Measurements from ENCODE around the gene STEAP4.
"Not testable (repeated sequence)": the region's sequence is repeated elsewhere in the genome, so short reads cannot be mapped to it uniquely, and the experiment has no call there.

The STEAP4 gene

DNA sequence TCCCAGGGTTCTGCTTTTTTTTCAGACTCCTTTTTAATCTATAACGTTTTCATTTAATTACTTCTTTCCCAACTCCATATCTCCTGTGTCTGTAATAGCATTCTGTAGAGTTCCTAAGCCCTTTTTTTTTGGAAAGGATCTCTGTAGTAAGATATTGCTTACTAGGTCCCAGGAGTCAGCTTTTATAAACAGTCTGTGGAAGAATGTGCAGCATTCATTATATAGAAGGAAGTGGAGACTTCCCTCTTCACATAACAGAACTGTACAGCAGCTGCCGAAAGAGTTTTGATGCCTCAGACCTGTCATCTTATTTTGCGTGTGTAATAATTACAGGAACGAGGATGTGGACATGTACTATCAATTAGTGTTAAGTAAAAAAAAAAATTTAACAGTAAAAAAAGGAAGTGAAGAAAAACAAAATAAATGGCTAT is 7.4 kb upstream of the STEAP4 start:
- no peak for DNase-seq (ENCODE audit: low read depth in 2 of 2, low spot score in 1 of 2)

DNA sequence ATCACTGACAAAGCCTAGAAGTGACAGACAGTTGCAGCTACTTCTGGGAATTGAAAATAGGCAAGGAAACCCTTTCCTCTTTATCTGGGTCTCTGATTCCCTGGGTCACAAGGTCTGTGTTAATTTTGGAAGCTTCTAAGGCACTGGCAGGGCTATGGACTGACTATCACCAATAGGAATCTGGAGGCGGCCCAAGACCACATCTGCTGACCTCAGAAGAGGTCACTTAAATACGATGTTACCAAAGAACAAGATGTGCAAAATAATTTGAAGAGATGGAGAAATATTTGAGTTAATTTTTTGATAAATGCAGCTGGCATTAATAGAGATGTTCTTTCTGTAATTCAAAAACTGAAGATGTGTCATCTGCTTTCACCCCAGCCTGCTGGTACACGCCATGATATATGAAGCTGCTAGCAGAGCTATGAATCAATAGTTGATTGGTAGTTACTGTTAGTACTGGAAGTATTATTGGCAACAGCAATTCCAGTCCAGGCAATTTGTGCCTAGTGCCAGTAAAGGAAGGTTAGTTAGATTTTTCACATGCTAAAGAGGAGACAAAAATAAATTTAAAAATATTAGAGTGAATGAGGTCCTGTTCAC is 5.5 kb upstream of the STEAP4 start:
- no peak for DNase-seq (ENCODE audit: low read depth in 2 of 2, low spot score in 1 of 2)

DNA sequence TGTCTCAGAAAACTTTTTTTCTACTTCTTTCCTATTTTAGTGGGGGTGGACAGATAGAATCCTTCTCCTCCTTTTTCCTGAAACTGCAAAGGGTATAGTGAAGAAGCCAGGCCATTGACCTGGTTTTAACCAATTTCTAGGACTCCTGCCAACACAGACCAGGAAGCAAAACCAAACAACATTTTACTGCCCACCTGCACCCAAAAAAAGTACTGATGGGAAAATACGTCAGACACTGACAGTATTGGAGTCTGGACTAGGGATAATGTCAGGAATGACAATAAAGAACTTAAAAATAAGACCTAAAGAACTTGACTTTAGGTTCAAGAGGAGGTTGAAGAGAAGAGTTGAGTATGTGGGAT is 5.0 kb upstream of the STEAP4 start:
- no peak for DNase-seq (ENCODE audit: low read depth in 2 of 2, low spot score in 1 of 2)

GRCh38 chr7:88310956-88311674 is 4.4 kb upstream of the STEAP4 start:
- no peak for DNase-seq (ENCODE audit: low read depth in 2 of 2, low spot score in 1 of 2)

DNA sequence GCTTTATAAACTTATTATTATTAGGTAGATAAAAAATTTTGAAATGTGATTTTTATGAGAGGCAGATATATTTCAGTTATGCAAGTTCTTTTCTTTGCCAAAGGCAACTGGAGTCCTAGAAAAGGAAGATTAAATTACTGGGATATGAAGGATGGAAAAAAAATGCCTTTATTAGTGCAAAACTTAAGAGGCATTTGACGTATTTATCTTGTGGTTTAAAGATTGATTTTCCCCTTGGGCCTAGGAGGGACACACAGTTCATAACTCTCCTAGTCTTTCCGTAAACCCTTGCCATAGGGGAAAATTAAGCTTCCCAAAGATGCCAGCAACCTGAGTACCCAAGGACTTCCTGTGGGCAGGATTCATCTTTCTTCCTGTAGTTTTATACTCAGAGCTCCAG is 3.1 kb upstream of the STEAP4 start:
- no peak for DNase-seq (ENCODE audit: low read depth in 2 of 2, low spot score in 1 of 2)

DNA sequence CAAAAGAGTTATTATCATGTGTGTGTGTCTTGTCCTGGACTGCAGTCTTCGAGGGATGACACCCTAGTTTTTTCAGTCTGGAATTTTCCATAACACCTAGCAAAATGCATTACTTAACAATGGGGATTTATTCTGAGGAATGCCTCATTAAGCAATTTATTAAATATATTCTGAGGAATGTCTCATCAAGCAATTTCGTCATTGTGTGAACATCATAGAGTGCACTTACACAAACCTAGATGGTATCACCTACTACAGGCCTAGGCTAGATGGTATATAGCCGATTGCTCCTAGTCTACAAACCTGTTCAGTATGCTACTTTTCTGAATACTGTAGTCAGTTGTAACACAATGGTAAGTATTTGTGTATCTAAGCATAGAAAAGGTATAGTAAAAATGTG is 1.1 kb upstream of the STEAP4 start:
- DNase-seq (ENCODE audit: low read depth in 2 of 2, low spot score in 1 of 2): no peak

DNA sequence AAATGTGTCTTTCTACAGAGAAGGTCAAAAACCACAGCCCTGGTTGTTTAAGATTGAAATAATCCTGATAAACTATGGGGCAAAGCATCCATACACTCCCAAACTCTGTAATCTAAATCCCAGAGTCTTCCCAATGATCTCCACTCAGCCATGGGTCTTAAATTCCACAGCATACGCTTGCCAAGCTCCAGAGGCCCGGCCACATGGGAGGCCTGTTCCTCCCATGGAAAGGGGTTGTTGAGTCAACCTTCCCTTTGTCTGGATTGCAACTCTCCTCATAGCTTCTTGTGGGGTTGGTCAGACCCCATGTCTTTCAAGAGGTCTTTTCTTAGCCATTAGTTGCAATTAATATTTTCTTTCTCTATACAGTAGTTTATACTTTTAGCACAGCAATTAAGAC is 718 bp upstream of the STEAP4 start:
- DNase-seq (ENCODE audit: low read depth in 2 of 2, low spot score in 1 of 2): no peak

GRCh38 chr7:88305044-88305443 is 1.6 kb downstream of the STEAP4 start:
- no peak for DNase-seq (ENCODE audit: low read depth in 2 of 2, low spot score in 1 of 2)

DNA sequence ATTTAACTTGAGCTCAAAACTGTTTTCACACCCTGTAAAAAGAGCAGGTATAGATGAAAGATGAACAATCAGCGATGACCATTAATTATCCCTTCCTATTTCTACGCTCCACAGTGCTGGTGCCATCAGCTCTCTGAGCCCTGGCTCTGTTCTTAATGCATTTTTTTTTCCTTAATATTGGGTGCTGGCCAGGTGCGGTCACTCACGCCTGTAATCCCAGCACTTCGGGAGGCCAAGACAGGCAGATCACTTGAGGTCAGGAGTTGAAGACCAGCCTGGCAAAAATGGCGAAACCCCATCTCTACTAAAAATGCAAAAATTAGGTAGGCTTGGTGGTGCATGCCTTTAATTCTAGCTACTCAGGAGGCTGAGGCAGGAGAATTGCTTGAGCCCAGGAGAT is 4.2 kb downstream of the STEAP4 start:
- DNase-seq (ENCODE audit: low read depth in 2 of 2, low spot score in 1 of 2): no peak

- DNase-seq (ENCODE audit: low read depth in 2 of 2, low spot score in 1 of 2): no peak
Observed at GRCh38 chr7:88301924-88302323, 4.8 kb downstream of the STEAP4 start.

DNA sequence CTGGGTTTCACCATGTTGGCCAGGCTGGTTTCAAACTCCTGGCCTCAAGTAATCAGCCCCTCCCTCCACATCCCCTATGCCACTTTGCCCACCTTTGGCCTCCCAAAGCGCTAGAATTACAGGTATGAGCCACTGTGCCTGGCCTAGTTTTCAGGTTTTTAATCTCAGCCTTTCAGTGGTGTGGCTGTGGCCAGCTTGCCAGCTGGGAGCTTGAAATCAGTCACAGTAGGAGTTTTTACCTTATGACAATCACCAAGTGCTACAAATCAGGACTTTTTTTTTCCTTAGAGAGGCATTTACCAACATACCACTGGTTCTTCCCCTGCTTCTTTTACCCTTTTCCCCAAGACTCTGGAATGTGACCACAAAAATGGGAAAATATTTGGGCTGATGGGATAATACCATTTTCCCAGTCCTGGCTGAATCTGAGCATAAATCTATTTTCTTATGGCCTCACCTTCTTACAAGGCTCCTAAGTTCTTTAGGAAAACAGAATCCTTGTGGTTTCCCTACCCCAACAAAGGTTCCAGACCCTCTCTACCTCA is 6.2 kb downstream of the STEAP4 start:
- DNase-seq (ENCODE audit: low read depth in 2 of 2, low spot score in 1 of 2): no peak

DNA sequence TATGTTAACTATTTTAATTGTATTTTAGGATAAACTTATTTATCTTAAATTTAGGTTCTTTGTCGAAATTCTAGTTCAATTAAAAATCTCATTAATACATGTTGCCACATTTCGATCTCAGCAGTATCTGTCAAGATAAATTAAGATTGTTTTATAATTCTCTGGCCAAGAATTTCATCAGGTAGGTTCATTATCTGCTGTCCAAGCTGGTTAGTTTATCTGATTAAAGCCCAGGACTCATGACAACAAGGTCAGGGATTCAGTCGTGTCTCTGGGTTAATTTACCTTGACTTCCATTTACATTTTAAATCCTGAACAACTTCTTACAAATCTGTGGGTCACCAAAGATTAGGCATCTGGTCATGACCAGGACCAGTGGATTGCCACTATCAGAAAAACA is 7.6 kb downstream of the STEAP4 start:
- no peak for DNase-seq (ENCODE audit: low read depth in 2 of 2, low spot score in 1 of 2)

GRCh38 chr7:88293866-88294265 is 12.8 kb downstream of the STEAP4 start:
- no peak for DNase-seq (ENCODE audit: low read depth in 2 of 2, low spot score in 1 of 2)

GRCh38 chr7:88291398-88292173 is 15.1 kb downstream of the STEAP4 start:
- DNase-seq (ENCODE audit: low read depth in 2 of 2, low spot score in 1 of 2): no peak

DNA sequence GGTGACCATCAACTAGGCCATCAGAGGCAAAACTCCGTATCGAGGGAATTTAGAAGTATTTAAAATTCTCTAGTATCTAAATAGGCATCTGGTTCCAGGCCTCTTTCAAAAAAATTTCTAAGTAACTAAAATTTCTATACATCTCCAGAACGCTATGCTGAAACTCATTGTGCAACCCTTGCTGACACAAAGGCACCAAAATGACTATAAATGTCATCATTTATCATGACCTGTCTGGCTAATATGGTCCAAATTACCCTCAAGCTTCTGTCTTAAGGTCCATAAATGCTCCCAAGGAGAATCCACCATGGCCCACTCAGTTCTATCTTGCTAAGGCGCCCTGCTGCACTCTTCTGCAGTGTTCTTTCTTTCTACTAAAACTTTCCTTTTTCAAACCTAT is 16.2 kb downstream of the STEAP4 start:
- DNase-seq (ENCODE audit: low read depth in 2 of 2, low spot score in 1 of 2): no peak

DNA sequence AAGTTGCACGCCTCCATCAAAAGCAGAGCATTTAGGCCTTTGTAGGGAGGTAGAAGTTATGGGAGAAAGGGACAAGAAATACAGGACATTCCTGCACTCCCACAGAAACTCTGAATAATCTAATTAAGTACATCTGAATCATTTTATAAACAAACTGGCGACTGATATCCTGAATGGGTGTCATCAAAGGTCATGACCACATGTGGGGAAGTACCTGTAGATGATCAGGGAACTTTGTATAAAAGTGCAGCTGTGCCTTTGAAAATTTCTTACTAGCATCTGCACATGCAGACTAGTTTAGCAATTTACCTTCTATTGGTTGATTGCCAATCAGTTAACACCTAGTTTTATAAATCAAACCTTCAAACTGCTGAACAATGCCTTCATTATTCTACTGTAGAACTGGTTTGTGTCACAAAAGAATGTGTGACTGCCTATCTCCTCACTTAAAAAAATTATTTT is 17.1 kb downstream of the STEAP4 start:
- no peak for DNase-seq (ENCODE audit: low read depth in 2 of 2, low spot score in 1 of 2)

GRCh38 chr7:88281749-88282148 is 24.9 kb downstream of the STEAP4 start:
- DNase-seq (ENCODE audit: low read depth in 2 of 2, low spot score in 1 of 2): no peak

GRCh38 chr7:88280801-88281200 is 25.9 kb downstream of the STEAP4 start:
- no peak for DNase-seq (ENCODE audit: low read depth in 2 of 2, low spot score in 1 of 2)

DNA sequence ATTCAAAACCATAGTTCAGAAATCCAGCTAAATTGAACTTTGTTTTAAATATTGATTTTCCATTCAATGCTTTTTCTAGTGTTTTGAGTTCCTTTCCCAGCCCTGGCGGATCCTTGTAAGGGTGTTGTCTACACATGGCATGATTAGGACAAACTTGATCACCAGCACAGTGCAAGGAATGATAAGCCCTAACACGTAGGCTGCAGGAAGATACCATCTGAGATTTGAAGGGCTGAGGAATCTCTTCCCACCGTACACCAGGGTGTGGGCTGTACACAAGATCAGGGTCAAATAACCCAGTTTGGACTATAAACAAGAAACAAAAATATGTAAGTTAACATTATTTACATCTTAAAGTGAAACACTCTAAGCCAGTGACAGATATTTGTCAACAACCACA is 27.4 kb downstream of the STEAP4 start:
- no peak for DNase-seq (ENCODE audit: low read depth in 2 of 2, low spot score in 1 of 2)

GRCh38 chr7:88278881-88279280 is 27.8 kb downstream of the STEAP4 start:
- no peak for DNase-seq (ENCODE audit: low read depth in 2 of 2, low spot score in 1 of 2)

GRCh38 chr7:88276605-88277153 is 30.0 kb downstream of the STEAP4 start:
- DNase-seq (ENCODE audit: low read depth in 2 of 2, low spot score in 1 of 2): no peak

DNA sequence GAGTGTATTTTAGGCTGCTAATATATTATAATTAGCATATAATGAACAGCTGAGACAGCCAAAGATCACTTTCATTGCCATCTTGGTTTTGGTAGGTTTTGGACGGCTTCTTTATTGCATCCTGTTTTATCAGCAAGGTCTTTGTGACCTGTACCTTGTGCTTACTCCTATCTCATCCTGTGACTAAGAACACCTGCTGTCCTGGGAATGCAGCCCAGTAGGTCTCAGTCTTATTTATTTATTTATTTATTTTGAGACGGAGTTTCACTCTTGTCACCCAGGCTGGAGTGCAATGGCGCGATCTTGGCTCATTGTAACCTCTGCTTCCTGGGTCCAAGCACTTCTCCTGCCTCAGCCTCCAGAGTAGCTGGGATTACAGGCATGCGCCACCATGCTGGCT is 31.8 kb downstream of the STEAP4 start:
- DNase-seq (ENCODE audit: low read depth in 2 of 2, low spot score in 1 of 2): not testable (repeated sequence)

Data from stimulated activated CD8-positive, alpha-beta memory T cell treated with anti-CD3 and anti-CD28 coated beads, Interleukin-4, amount 100 ng/mL, for 1 hour (primary cell).